UCSD-AML1 (cell line): Measurements from ENCODE around the gene FHAD1.

Experiments
- DNase-seq: peaks from one replicate; lab custom pipeline; 2025; ENCODE audit not compliant: unreplicated experiment; lab: John Stamatoyannopoulos, UW

Gene FHAD1

DNA sequence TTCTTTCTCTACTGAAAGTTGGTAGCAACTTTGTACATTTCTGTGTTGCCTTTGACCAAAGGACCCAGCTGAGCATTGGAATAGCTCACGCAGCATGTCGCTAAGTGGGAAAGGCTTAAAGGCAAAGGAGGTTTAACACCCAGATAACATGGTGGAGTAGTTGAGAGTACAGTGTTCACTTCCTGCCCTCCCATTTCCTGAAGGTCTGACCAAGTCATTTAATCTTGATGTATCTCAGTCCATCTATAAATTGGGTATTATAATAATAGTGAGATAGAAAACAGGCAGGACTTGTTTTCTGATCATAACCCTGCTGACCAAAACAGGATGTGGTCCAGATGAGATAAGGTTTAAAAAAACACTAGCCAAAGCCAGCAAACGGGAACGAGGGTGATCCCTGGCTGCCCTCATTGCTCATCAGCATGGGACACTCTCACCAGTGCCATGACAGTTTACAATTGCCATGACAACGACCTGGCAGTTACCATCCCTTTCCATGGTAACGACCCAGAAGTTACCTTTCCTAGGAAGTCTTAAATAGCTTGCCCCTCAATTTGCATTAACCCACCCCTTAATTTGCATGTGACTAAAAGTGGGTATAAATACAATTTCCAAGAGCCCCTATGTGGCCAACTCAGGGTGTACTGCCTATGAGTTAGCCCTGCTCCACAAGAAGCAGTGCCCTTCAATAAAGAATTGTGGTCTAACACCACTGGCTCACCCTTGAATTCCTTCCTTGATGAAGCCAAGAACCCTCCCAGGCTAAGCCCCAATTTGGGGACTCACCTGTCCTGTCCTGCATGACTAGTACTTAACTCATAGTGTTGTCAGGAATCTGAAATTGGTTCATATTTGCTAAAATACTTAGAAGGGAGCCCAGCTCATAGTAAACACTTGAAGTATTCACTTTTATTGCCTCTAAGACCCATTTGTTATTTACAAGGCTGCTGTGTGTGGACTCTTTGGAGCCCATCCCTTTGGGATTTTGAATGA lies 28.4 kb upstream of the FHAD1 start:
- DNase-seq, result peak; percentile 46

GRCh38 chr1:15219280-15220023 lies 27.6 kb upstream of the FHAD1 start:
- DNase-seq, result no peak

DNA sequence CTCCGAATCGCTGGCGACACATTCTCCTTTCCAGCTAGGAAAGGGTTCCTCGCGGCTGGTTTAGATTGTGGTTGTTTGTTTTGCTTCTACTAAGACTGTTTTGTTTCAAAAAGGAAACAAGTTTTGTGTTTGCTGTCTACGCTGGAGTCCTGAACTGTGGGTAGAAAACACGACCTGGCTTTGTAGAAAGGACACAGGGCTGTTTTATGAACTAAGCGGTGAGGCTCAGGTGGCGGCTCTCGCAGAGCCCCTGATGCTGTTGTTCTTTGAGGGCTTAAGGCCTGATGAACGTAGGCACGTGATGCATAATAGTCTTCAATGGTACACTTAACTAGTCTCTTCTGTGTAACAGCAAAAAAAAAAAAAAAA lies 27.0 kb upstream of the FHAD1 start:
- DNase-seq, result no peak

GRCh38 chr1:15220825-15221431 lies 26.1 kb upstream of the FHAD1 start:
- no peak for DNase-seq

GRCh38 chr1:15222653-15223303 lies 24.2 kb upstream of the FHAD1 start:
- no peak for DNase-seq

DNA sequence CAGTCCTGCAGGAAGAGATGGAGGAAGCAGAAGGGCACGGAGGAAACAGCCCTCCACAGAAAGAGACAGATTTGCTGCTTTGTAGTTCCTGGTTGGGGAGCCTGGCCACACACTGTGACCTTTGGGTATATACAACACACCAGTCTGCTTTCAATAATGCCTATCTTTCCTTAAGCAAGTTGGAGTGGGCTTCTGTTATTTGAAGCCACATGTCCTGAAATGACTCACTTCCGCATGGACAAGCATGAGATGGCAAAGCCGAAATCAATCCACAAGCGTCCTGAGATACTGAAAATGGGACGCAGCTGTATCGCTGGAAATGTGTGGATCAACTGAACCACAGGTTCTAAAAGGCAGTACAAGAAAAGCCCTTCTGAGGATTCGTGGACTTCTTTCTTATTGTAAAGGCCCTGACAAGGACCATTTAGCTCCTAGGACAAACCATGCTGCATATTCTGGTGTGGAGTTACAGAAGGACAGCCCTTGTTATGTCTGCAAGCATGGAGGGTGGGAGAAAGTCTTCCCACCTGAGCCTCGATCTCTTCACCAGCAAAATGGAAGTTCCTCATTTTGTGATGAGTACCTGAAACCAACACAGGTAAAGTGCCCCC lies 22.7 kb upstream of the FHAD1 start:
- peak; percentile 59 for DNase-seq

DNA sequence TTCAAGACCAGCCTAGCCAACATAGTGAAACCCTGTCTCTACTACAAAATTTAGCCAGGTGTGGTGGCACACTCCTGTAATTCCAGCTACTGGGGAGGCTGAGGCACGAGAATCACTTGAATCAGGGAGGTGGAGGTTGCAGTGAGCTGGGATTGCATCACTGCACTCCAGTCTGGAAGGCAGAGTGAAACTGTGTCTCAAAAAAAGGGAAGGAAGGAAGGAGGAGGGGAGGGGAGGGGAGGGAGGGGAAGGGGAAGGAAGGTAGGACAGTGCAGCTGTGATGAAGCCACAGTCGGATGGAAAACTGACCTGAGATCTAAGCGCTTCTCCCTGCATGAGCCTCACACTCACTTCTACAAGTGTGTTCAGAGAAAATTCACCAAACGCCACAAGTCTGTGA lies 22.0 kb upstream of the FHAD1 start:
- no peak for DNase-seq

GRCh38 chr1:15225461-15225860 lies 21.6 kb upstream of the FHAD1 start:
- no peak for DNase-seq

DNA sequence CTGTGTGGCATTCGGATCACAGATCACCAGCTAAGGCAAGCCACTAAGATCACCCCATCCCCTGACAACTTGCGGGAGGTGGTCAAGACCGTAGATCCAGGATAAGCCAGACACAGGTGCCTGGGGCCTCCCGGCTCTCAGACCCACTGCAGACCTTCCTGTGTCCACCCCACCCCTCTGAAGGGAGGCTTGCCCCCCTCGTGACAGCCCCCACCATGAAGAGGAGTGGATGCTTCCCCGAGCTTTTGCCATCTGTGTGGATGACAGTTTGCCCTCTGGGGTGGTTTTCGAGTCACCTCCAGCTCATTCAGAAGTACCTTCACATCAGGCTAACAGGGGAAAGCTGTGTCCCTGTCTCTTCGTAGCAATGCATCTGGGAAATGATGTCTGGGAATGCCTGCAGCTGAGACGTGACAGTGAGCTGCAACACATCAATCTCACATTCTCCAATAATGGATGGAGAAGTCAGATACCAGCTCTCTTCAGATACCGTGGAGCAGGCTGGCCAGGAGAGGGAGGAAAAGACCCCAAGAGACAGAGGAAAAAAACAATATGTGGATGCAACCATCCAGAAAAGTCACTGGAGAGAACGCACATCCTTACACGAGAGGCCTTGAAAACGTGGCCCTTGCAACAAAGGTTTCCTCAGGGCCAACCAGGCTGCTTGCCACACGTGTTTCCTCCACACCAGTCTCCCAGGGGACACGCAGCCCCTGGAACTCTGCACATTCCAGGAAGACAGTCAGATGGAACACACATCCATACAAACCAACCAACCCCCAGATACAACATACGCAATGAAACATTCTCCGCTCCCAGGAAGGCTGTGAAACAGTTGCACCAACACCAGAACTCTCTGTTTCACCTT lies 20.4 kb upstream of the FHAD1 start:
- no peak for DNase-seq

DNA sequence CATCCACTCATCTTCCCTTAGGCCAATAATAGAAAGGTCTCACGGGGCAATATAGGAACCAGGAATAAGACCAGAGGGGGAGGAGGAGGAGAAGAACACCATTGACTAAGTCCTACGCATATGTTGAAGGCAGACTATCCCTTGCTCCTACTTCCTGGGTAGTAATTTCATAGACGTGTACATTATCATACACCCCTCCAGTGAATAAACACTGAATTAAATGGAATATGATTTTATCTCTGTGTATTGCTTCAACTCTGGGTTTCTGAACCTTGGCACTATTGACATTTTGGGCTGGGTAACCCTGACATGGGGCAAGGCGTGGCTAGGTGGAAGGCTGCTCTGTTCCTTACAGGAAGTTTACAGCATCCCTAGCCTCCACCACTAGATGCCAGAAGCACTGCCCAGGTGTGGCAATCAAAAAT lies 17.3 kb upstream of the FHAD1 start:
- DNase-seq, result no peak

DNA sequence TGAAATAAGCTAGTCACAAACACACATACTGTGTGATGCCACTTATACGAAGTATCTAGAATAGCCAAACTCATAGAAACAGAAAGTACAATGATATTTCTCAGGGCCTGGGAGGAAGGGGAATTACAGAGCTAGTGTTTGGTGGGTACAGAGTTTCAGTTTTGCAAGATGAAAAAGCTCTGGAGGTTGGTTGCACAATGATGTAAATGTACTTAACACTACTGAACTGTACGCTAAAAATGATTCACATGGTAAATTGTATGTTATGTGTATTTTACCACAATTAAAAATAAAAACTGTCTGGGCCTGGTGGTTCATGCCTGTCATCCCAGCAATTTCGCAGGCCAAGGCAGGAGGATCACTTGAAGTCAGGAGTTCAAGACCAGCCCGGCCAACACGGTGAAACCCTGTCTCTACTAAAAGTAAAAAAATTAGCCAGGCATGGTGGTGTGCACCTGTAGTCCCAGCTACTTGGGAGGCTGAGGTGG lies 15.3 kb upstream of the FHAD1 start:
- no peak for DNase-seq

GRCh38 chr1:15233689-15234088 lies 13.3 kb upstream of the FHAD1 start:
- DNase-seq, result no peak

- DNase-seq, result no peak
These were observed 10.7 kb upstream of the FHAD1 start for GRCh38 chr1:15236321-15236721.

- no peak for DNase-seq
These were observed 10.3 kb upstream of the FHAD1 start for GRCh38 chr1:15236746-15237145.

GRCh38 chr1:15238789-15239188 lies 8.2 kb upstream of the FHAD1 start:
- DNase-seq, result no peak

DNA sequence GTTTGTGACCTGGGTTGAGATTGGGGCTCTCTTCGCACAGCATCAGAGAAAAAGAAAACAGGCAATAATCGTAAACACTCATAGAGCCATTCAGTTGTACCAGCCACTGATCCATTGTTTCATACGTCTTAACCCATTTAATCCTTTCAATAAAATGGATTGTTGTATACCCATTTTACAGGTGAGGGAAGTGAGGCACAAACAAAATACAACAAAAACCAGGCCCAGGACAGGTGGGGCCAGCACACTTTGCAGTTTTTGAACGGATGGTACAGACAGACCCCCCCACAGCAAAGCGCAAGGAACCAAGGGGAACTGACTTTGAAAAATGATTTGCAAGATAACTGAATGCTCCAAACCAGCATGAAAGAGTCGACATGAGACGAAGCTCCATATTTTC lies 4.3 kb upstream of the FHAD1 start:
- no peak for DNase-seq

DNA sequence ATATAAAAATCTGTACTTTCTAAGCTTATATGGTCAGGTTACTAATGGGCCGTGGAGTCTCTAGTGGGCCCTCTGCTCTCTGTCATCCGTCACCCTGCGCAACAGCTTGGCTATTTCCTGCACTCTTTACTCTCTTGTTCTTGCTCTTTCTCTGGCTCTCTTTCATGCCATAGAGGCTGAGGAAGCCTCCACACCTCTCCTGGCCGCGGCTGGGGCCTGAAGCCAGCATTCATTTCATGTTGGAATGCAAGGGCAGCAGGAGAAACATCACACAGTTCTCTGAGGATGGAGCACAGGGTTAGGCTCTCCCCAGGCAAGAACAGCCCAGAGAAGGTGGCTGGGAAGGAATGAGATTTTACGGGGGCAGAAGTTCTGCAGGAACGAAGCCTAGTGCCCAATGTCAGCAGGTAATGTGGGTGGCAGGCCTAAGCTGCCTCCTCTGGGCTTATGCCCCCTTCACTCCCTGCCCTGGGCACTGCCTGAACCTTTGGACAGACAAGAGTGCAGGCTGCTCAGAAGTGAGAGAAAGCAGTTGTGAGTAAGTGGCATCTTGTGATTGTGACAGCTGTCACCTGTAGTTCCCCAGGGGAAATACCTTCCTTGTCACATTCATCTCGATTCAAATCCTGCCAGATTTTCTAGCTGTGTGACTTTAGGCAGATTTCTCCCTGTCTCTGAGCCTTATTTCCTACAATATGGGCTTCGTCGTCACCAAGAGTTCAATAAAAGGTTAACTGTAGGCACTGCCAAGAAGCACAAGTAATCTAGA lies 3.6 kb upstream of the FHAD1 start:
- no peak for DNase-seq

- no peak for DNase-seq
These were observed 2.2 kb upstream of the FHAD1 start for GRCh38 chr1:15244813-15245212.
